SK-N-MC (cell line): ENCODE data around the gene PLXNA2.

Source experiments
- EZH2 ChIP-seq: fragments of 200-600 bp; sonication (generic); IDR thresholded peaks from one replicate; pipeline ENCODE4 v1.6.1; 2017; ENCODE audit warnings: antibody characterized with exemption
- FOXP2 ChIP-seq: optimal IDR thresholded peaks from 2 replicates; pipeline ENCODE3; 2011; ENCODE audit warnings: mild to moderate bottlenecking, moderate library complexity; ENCODE audit not compliant: insufficient read depth; ENCODE audit errors: extremely low read length, control extremely low read depth
- POLR2AphosphoS5 ChIP-seq: IDR thresholded peaks from 2 replicates; pipeline ENCODE4 v1.6.1; 2012; ENCODE audit warnings: mild to moderate bottlenecking, low read depth, low read length, borderline replicate concordance

DNA sequence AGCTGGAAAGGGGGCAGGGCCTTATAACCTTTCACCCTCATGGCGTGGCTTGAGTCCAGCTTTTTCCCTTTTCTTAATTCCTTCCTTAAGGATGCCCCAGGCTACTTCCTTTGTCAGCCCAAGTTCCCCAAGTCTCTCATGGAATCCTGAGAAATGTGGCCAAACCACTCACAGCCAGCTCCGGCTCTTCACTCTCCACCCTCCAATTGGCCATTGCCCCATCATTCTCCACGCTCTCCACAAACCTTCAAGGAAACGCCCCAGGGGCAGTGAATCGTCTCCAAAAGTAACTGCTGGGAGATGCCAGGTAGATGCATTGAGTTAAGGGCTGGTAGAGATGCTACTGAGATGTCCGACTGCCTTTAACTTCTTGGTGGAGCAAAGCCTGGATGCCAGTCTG is 219.8 kb downstream of the PLXNA2 start:
- TF ChIP-seq EZH2 (no peak), POLR2AphosphoS5 (no peak), FOXP2 (no peak)
